GM12874 (cell line): ENCODE measurements around the gene RAD51B.

Experiments
- CTCF ChIP-seq: IDR thresholded peaks from 2 replicates; pipeline ENCODE4 v1.5.1; 2011; ENCODE audit warnings: low read depth, mild to moderate bottlenecking, control low read depth, low read length, moderate library complexity; ENCODE audit not compliant: insufficient read depth

RAD51B gene

GRCh38 chr14:67990576-67990975 is 171.0 kb downstream of the RAD51B start:
- no peak for TF ChIP-seq CTCF

- TF ChIP-seq CTCF, result no peak
Measured at GRCh38 chr14:67994531-67994930, 175.0 kb downstream of the RAD51B start.

GRCh38 chr14:67996235-67996634 is 176.7 kb downstream of the RAD51B start:
- no peak for TF ChIP-seq CTCF

GRCh38 chr14:67998834-67999233 is 179.3 kb downstream of the RAD51B start:
- TF ChIP-seq CTCF, result no peak

GRCh38 chr14:67999290-67999689 is 179.7 kb downstream of the RAD51B start:
- TF ChIP-seq CTCF, result no peak

- TF ChIP-seq CTCF, result no peak
Measured at GRCh38 chr14:67999705-68000384, 180.3 kb downstream of the RAD51B start.

- TF ChIP-seq CTCF, result no peak
Measured at GRCh38 chr14:68000511-68000910, 180.9 kb downstream of the RAD51B start.
